ENCODE measurements around the gene PSPH. TPM values are rescaled to one million over a fixed set of nuclear protein-coding genes. Genes with fewer than 3 reads are reported as not detected.
A peak's percentile ranks its signal among the peaks of the same experiment; 100 is the strongest.
"Not testable (repeated sequence)": the region's sequence is repeated elsewhere in the genome, so short reads cannot be mapped to it uniquely, and the experiment has no call there.

PSPH gene
- total and polyA plus RNA-seq, 10 donors = 2.2 to 11.3 (median 6.6) TPM

- TF ChIP-seq POLR2AphosphoS5 (IDR thresholded peaks at IDR 0.05) = no peak
- TF ChIP-seq POLR2A (IDR thresholded peaks at IDR 0.05) = no peak
- no peak for TF ChIP-seq CTCF (IDR thresholded peaks at IDR 0.05 in 8 of 11, conservative IDR thresholded peaks at IDR 0.05 in 3 of 11)
- H3K4me3 ChIP-seq = no peak overlapping the region
- H3K27ac ChIP-seq = no peak overlapping the region
- H3K4me1 ChIP-seq = no peaks in the 10 kb centered on the region
- intact Hi-C loops (cut with DNase I; ENCODE audit: low total_unique reads) = no loop called here
- H3K27me3 ChIP-seq (replicated peaks in 1 of 7) = no peaks in the 10 kb centered on the region
- DNase-seq = peak; percentile 51
- WGBS, 5 donors = 77 to 96% (median 81%) methylated on average over 9 of the region's 9 CpGs
- H3K36me3 ChIP-seq = peaks cover 0 to 67% (median 5%) of the 10 kb centered on the region in 6 donors
- H3K9me3 ChIP-seq = no peaks in the 10 kb centered on the region
Observed at GRCh38 chr7:56019501-56019900, 31.7 kb downstream of the PSPH start.

GRCh38 chr7:56017015-56017414 is 34.2 kb downstream of the PSPH start:
- H3K27ac ChIP-seq; H3K27me3 ChIP-seq (replicated peaks in 1 of 7); H3K4me3 ChIP-seq; intact Hi-C loops (cut with DNase I; ENCODE audit: low total_unique reads); H3K4me1 ChIP-seq; H3K9me3 ChIP-seq; DNase-seq: not testable (repeated sequence)
- H3K36me3 ChIP-seq = peaks cover 0 to 86% (median 5%) of the 10 kb centered on the region in 6 donors
- 95 to 99% (median 96%) methylated on average over 3 of the region's 3 CpGs for WGBS, 5 donors

- Histone ChIP-seq H3K36me3 (peaks cover 0 to 41% (median 2%) of the 10 kb centered on the region in 6 donors), H3K27me3 (replicated peaks in 1 of 7) (no peaks in the 10 kb centered on the region), H3K27ac (no peak overlapping the region), H3K4me1 (peaks cover 0 to 4% (median 0%) of the 10 kb centered on the region in 6 donors), H3K4me3 (no peak overlapping the region), H3K9me3 (no peaks in the 10 kb centered on the region)
- 79 to 90% (median 87%) methylated on average over 6 to 7 of the region's 7 CpGs for WGBS, 5 donors
- intact Hi-C loops (cut with DNase I; ENCODE audit: low total_unique reads) = no loop called here
- TF ChIP-seq POLR2A (IDR thresholded peaks at IDR 0.05) (no peak), POLR2AphosphoS5 (IDR thresholded peaks at IDR 0.05) (no peak), CTCF (IDR thresholded peaks at IDR 0.05 in 8 of 11, conservative IDR thresholded peaks at IDR 0.05 in 3 of 11) (no peak)
- no peak for DNase-seq
Observed at GRCh38 chr7:56009695-56010094, 41.5 kb downstream of the PSPH start.

- peaks cover 0 to 24% (median 0%) of the 10 kb centered on the region in 6 donors for H3K36me3 ChIP-seq
- DNase-seq = no peak
- 93 to 96% (median 94%) methylated on average over 9 of the region's 9 CpGs for WGBS, 5 donors
- TF ChIP-seq CTCF (IDR thresholded peaks at IDR 0.05 in 8 of 11, conservative IDR thresholded peaks at IDR 0.05 in 3 of 11) (no peak), POLR2AphosphoS5 (IDR thresholded peaks at IDR 0.05) (no peak), POLR2A (IDR thresholded peaks at IDR 0.05) (no peak)
- H3K4me3 ChIP-seq = no peak overlapping the region
- H3K4me1 ChIP-seq = peaks cover 0 to 5% (median 0%) of the 10 kb centered on the region in 6 donors
- H3K27me3 ChIP-seq (replicated peaks in 1 of 7) = no peaks in the 10 kb centered on the region
- H3K9me3 ChIP-seq = no peaks in the 10 kb centered on the region
- H3K27ac ChIP-seq = no peak overlapping the region
- intact Hi-C loops (cut with DNase I; ENCODE audit: low total_unique reads) = no loop called here
Observed at GRCh38 chr7:56007891-56008290, 43.4 kb downstream of the PSPH start.

- no peak for TF ChIP-seq POLR2AphosphoS5 (IDR thresholded peaks at IDR 0.05)
- TF ChIP-seq POLR2A (IDR thresholded peaks at IDR 0.05) = no peak
- no peak for TF ChIP-seq CTCF (IDR thresholded peaks at IDR 0.05 in 8 of 11, conservative IDR thresholded peaks at IDR 0.05 in 3 of 11)
- Histone ChIP-seq H3K4me1 (peaks cover 0 to 5% (median 0%) of the 10 kb centered on the region in 6 donors), H3K27me3 (replicated peaks in 1 of 7) (no peaks in the 10 kb centered on the region), H3K36me3 (peaks cover 0 to 18% (median 0%) of the 10 kb centered on the region in 6 donors), H3K9me3 (no peaks in the 10 kb centered on the region), H3K27ac (no peak overlapping the region), H3K4me3 (no peak overlapping the region)
- 68 to 86% (median 79%) methylated on average over 4 of the region's 4 CpGs for WGBS, 5 donors
- intact Hi-C loops (cut with DNase I; ENCODE audit: low total_unique reads) = no loop called here
- DNase-seq = peak; percentile 14
Observed at GRCh38 chr7:56007167-56007652, 44.0 kb downstream of the PSPH start.

Data from spleen (tissue), 11 donors.